HG03095 (cell line): ENCODE results near the gene KIAA1217.

Source experiments
- ATAC-seq: cut with Tn5 transposase; IDR thresholded peaks from one replicate; pipeline ENCODE4 v1.9.1; 2021; ENCODE audit warnings: moderate library complexity; ENCODE audit not compliant: unreplicated experiment

The KIAA1217 gene

GRCh38 chr10:24533981-24534380, 325.0 kb downstream of the KIAA1217 start:
- no peak for ATAC-seq

- no peak for ATAC-seq
Measured at GRCh38 chr10:24536636-24537035, 327.7 kb downstream of the KIAA1217 start.

- no peak for ATAC-seq
Measured at GRCh38 chr10:24541239-24541753, 332.4 kb downstream of the KIAA1217 start.

GRCh38 chr10:24542314-24543270, 333.7 kb downstream of the KIAA1217 start:
- no peak for ATAC-seq

- ATAC-seq, result no peak
Measured at GRCh38 chr10:24544776-24545175, 335.8 kb downstream of the KIAA1217 start.

- no peak for ATAC-seq
Measured at GRCh38 chr10:24545585-24545984, 336.6 kb downstream of the KIAA1217 start.

GRCh38 chr10:24550680-24551079, 341.7 kb downstream of the KIAA1217 start:
- no peak for ATAC-seq

GRCh38 chr10:24551161-24551560, 342.2 kb downstream of the KIAA1217 start:
- ATAC-seq, result no peak

GRCh38 chr10:24552346-24553016, 343.5 kb downstream of the KIAA1217 start:
- peak; percentile 57 for ATAC-seq

- no peak for ATAC-seq
Measured at GRCh38 chr10:24553051-24553612, 344.2 kb downstream of the KIAA1217 start.

- ATAC-seq, result no peak
Measured at GRCh38 chr10:24554036-24554435, 345.1 kb downstream of the KIAA1217 start.

- no peak for ATAC-seq
Measured at GRCh38 chr10:24556126-24556749, 347.3 kb downstream of the KIAA1217 start.

GRCh38 chr10:24556750-24557742, 348.1 kb downstream of the KIAA1217 start:
- ATAC-seq, result no peak

GRCh38 chr10:24561453-24561852, 352.5 kb downstream of the KIAA1217 start:
- no peak for ATAC-seq

GRCh38 chr10:24568042-24568441, 359.1 kb downstream of the KIAA1217 start:
- no peak for ATAC-seq

- ATAC-seq, result no peak
Measured at GRCh38 chr10:24569330-24569796, 360.4 kb downstream of the KIAA1217 start.

- no peak for ATAC-seq
Measured at GRCh38 chr10:24569828-24570657, 361.1 kb downstream of the KIAA1217 start.

GRCh38 chr10:24570658-24571426, 361.9 kb downstream of the KIAA1217 start:
- no peak for ATAC-seq
